ENCODE measurements around the gene FBXL5.
"Not testable (repeated sequence)": the region's sequence is repeated elsewhere in the genome, so short reads cannot be mapped to it uniquely, and the experiment has no call there.

FBXL5 gene

GRCh38 chr4:15649914-15650545 is 5.1 kb downstream of the FBXL5 start:
- peak; percentile 35 for DNase-seq

GRCh38 chr4:15648600-15648999 is 6.6 kb downstream of the FBXL5 start:
- DNase-seq: no peak

- DNase-seq: no peak
Observed at GRCh38 chr4:15638418-15638817, 16.7 kb downstream of the FBXL5 start.

GRCh38 chr4:15636818-15637217 is 18.3 kb downstream of the FBXL5 start:
- DNase-seq: no peak

GRCh38 chr4:15617407-15617806 is 37.8 kb downstream of the FBXL5 start:
- DNase-seq: not testable (repeated sequence)

- DNase-seq: not testable (repeated sequence)
Observed at GRCh38 chr4:15614891-15615290, 40.3 kb downstream of the FBXL5 start.

GRCh38 chr4:15612136-15612535 is 43.0 kb downstream of the FBXL5 start:
- DNase-seq: no peak

GRCh38 chr4:15610855-15611254 is 44.3 kb downstream of the FBXL5 start:
- no peak for DNase-seq

- no peak for DNase-seq
Observed at GRCh38 chr4:15605537-15605936, 49.6 kb downstream of the FBXL5 start.

- no peak for DNase-seq
Observed at GRCh38 chr4:15601862-15602261, 53.3 kb downstream of the FBXL5 start.

- no peak for DNase-seq
Observed at GRCh38 chr4:15600176-15600575, 55.0 kb downstream of the FBXL5 start.

- DNase-seq: no peak
Observed at GRCh38 chr4:15598644-15599043, 56.5 kb downstream of the FBXL5 start.

GRCh38 chr4:15592799-15593198 is 62.4 kb downstream of the FBXL5 start:
- no peak for DNase-seq

GRCh38 chr4:15587649-15588048 is 67.5 kb downstream of the FBXL5 start:
- DNase-seq: no peak

GRCh38 chr4:15586066-15586465 is 69.1 kb downstream of the FBXL5 start:
- DNase-seq: no peak

GRCh38 chr4:15585331-15585730 is 69.8 kb downstream of the FBXL5 start:
- DNase-seq: no peak

GRCh38 chr4:15584785-15585184 is 70.4 kb downstream of the FBXL5 start:
- no peak for DNase-seq

GRCh38 chr4:15577508-15577907 is 77.6 kb downstream of the FBXL5 start:
- no peak for DNase-seq

- no peak for DNase-seq
Observed at GRCh38 chr4:15575966-15576365, 79.2 kb downstream of the FBXL5 start.

- no peak for DNase-seq
Observed at GRCh38 chr4:15569746-15570145, 85.4 kb downstream of the FBXL5 start.

GRCh38 chr4:15568821-15569220 is 86.3 kb downstream of the FBXL5 start:
- no peak for DNase-seq

- DNase-seq: no peak
Observed at GRCh38 chr4:15563871-15564270, 91.3 kb downstream of the FBXL5 start.

GRCh38 chr4:15562623-15563022 is 92.5 kb downstream of the FBXL5 start:
- DNase-seq: no peak

GRCh38 chr4:15562114-15562513 is 93.0 kb downstream of the FBXL5 start:
- no peak for DNase-seq

GRCh38 chr4:15558561-15558960 is 96.6 kb downstream of the FBXL5 start:
- DNase-seq: no peak

Measured in NCI-H2081 treated with DMSO at 0.1 percent for 48 hours (cell line).